ENCODE measurements around the gene COQ10A.

COQ10A gene

DNA sequence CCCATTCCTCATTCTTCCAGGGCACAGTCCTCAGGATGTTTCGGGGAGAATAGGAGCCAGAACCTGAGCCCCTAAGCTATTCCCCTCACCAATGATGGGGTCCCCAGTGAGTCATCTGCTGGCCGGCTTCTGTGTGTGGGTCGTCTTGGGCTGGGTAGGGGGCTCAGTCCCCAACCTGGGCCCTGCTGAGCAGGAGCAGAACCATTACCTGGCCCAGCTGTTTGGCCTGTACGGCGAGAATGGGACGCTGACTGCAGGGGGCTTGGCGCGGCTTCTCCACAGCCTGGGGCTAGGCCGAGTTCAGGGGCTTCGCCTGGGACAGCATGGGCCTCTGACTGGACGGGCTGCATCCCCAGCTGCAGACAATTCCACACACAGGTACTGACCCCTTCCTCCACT, 35.6 kb upstream of the COQ10A start:
- DNase-seq (ENCODE audit: insufficient read length, low spot score), result no peak
- TF ChIP-seq POLR2A (IDR thresholded peaks at IDR 0.05; ENCODE audit: low read depth, low read length), result no peak
- no peak for FAIRE-seq

DNA sequence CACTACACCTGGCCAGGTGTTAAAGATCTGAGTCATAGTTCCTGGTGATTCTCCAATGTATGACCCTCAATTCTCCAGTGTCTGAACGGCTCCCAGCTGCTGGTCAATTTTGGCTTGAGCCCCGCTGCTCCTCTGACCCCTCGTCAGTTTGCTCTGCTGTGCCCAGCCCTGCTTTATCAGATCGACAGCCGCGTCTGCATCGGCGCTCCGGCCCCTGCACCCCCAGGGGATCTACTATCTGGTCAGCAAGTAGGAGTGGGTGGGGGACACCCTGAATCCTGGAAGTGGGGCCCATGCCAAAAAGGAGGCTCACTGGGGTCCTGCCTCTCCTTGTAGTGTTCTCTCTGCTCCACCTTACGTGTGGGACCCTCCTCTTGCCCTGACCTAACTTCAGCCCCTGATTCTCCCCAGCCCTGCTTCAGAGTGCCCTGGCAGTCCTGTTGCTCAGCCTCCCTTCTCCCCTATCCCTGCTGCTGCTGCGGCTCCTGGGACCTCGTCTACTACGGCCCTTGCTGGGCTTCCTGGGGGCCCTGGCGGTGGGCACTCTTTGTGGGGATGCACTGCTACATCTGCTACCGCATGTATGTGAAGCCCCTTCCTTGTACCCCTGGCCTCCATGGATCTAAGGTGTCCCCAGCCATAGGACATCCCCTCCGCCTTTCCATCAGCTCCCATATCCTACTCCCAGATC, 31.9 kb upstream of the COQ10A start:
- FAIRE-seq (no peak), DNase-seq (ENCODE audit: insufficient read length, low spot score) (no peak)
- TF ChIP-seq POLR2A (IDR thresholded peaks at IDR 0.05; ENCODE audit: low read depth, low read length), result no peak

- DNase-seq (ENCODE audit: insufficient read length, low spot score) (no peak), FAIRE-seq (no peak)
- no peak for TF ChIP-seq POLR2A (IDR thresholded peaks at IDR 0.05; ENCODE audit: low read depth, low read length)
Measured at GRCh38 chr12:56236091-56236490, 30.7 kb upstream of the COQ10A start.

GRCh38 chr12:56236985-56237384, 29.8 kb upstream of the COQ10A start:
- TF ChIP-seq POLR2A (IDR thresholded peaks at IDR 0.05; ENCODE audit: low read depth, low read length), result no peak
- DNase-seq (ENCODE audit: insufficient read length, low spot score) (no peak), FAIRE-seq (no peak)

DNA sequence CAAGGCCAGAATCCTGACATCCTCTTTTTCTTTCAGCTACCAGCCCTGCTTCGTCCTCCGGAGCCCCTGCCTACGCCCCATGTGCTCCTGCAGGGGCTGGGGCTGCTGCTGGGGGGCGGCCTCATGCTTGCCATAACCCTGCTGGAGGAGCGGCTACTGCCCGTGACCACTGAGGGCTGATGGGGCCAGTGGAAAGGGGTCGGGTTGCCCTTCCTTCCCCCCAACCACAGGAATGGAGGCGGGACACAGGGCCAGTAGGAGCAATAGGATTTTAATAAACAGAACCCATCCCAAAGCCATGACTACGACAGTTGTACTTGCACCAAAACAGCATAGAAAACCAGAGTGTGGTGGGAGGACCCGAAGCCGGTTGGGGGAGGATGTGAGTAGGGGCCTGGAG, 29.2 kb upstream of the COQ10A start:
- DNase-seq (ENCODE audit: insufficient read length, low spot score) (no peak), FAIRE-seq (no peak)
- TF ChIP-seq POLR2A (IDR thresholded peaks at IDR 0.05; ENCODE audit: low read depth, low read length), result no peak

DNA sequence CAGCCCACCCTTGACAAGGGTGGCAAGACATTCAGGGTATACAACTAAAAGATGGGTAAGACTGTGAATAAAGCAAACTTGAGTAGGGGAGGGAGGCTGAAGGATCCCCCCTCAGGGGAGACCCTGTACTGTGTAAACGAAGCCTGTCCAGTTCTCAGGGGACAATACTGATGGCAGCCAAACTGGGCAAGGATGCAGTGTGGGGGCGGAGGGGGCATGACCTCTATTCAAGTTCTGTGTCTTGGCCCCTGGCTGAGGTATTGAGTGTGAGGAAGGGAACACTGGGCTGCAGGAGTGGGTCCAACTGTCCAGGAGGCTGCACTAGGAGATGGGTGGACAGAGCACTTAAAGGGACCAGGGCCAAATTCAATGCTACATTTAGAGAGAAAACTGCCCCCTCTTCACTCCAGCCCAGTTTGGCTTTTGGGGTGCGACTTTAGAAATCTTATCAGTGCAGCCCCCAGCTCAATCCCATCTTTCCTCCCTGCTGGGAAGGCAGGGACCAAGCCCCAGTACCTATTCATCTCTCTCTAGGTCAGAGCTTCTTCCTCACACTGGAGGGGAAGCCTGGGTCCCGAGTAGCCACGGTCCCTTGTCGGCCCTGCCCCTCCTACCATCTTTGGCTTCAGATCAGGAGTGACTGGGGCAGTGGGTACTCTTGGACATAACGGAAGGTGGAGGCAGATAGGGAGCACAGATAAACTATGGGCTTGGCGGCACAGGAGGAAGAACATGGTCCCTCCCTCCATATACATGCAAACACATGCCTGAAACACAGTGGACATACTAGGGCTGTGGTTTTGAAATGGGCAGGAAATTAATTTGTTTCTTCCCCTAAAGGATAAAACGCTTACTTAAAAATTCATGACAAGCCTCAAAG, 25.1 kb upstream of the COQ10A start:
- no peak for TF ChIP-seq POLR2A (IDR thresholded peaks at IDR 0.05; ENCODE audit: low read depth, low read length)
- FAIRE-seq (no peak), DNase-seq (ENCODE audit: insufficient read length, low spot score) (no peak)

- no peak for FAIRE-seq
- no peak for TF ChIP-seq POLR2A (IDR thresholded peaks at IDR 0.05; ENCODE audit: low read depth, low read length)
- no peak for DNase-seq (ENCODE audit: insufficient read length, low spot score)
Measured at GRCh38 chr12:56242986-56243385, 23.8 kb upstream of the COQ10A start.

DNA sequence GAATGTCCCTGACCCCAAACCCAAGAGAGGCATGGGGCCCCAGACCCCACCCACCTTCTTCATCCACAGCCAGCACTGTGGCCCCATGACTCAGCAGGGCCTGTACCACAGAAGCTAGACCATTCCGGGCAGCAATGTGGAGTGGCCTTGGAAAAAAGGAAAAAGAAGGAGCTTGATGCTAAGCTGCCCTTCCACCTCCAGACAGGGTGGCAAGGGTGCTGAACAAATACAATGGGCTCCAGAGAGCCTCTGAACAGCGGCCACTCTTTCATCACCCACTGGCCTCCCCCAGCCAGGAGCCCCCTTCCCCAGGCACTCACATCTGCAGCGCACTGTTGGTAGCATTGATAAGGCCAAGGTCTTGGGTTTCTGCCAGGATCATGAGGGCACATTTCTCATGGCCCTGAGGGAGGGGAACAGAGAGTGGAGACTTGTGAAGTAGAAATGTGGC, 23.0 kb upstream of the COQ10A start:
- no peak for TF ChIP-seq POLR2A (IDR thresholded peaks at IDR 0.05; ENCODE audit: low read depth, low read length)
- FAIRE-seq (no peak), DNase-seq (ENCODE audit: insufficient read length, low spot score) (no peak)

GRCh38 chr12:56244494-56244893, 22.2 kb upstream of the COQ10A start:
- FAIRE-seq (no peak), DNase-seq (ENCODE audit: insufficient read length, low spot score) (no peak)
- no peak for TF ChIP-seq POLR2A (IDR thresholded peaks at IDR 0.05; ENCODE audit: low read depth, low read length)

DNA sequence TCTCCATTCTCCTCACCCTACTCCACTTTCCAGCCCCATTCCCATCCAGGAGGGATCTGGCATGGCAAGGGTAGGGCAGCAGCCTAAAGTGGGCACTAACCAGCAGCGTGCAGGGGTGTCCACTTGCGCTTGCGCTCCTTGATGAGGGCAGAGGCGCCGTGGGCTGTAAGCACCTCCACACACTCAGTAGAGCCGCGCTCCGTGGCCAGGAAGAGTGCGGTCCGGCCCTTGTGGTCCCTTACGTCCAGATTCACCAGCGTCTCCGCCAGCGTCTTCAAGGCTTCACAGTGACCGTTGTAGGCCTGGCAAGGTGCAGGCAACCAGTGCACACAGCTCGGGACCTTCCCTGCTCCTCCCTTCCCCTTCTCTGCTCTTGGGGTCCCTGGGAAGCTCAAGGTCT, 18.8 kb upstream of the COQ10A start:
- FAIRE-seq (no peak), DNase-seq (ENCODE audit: insufficient read length, low spot score) (no peak)
- no peak for TF ChIP-seq POLR2A (IDR thresholded peaks at IDR 0.05; ENCODE audit: low read depth, low read length)

DNA sequence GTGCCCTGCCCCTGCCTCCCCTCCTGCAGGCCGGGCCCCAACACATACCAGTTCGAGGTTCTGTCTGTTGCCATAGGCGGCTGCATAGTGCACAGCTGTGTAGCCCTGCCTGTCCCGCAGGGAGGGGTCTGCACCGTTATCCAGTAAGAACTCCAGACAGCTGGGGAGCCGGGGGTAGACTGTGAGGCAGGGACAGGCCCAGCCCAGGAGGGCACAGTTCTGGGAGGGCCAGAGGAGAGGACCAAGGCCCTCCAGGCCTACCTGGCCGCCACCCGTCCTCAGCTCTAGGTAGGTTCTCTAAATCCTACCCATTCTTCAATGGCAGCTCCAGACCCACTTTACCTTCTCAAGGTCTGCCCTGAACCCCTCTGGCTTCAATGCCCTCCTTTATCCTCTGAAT, 18.0 kb upstream of the COQ10A start:
- TF ChIP-seq POLR2A (IDR thresholded peaks at IDR 0.05; ENCODE audit: low read depth, low read length), result no peak
- no peak for FAIRE-seq
- DNase-seq (ENCODE audit: insufficient read length, low spot score), result no peak

DNA sequence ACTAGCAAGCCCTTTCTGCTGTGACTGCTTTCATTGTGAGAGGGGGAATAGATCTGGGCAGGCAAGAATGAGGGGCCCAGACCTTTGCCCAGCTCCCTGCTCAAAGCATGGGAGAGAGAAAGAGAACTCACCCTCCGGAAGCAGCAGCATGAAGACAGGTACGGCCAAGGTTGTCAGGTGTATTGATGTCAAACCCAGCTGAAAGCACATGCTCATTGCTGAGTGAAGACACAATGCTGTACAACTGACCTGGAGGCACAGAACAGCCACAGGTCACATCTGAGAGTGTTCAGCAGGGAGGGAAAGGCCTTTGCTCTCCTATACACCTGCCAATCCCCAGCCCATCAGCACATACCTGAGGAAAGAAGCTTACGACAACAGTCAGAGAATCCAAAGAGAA, 14.1 kb upstream of the COQ10A start:
- DNase-seq (ENCODE audit: insufficient read length, low spot score) (no peak), FAIRE-seq (no peak)
- TF ChIP-seq POLR2A (IDR thresholded peaks at IDR 0.05; ENCODE audit: low read depth, low read length), result no peak

DNA sequence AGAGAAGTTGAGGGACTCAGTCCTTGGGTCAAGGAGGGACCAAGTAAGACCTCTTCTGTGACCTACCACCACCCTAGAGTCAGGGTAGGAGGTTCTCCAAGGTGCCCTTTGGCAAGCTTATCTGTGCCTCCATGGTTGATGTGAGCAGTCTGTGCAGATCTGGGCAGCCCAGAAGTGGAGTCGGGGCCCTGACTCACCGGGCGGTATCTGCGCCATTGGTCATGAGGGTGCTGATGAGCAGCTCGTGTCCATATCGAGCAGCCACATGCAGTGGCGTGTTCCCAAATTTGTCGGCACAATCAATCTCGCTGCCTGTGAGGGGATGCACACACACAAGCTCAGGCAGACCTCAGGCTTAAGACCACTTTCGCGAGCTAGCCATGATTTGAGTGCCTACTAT, 13.7 kb upstream of the COQ10A start:
- FAIRE-seq (no peak), DNase-seq (ENCODE audit: insufficient read length, low spot score) (no peak)
- TF ChIP-seq POLR2A (IDR thresholded peaks at IDR 0.05; ENCODE audit: low read depth, low read length), result no peak

DNA sequence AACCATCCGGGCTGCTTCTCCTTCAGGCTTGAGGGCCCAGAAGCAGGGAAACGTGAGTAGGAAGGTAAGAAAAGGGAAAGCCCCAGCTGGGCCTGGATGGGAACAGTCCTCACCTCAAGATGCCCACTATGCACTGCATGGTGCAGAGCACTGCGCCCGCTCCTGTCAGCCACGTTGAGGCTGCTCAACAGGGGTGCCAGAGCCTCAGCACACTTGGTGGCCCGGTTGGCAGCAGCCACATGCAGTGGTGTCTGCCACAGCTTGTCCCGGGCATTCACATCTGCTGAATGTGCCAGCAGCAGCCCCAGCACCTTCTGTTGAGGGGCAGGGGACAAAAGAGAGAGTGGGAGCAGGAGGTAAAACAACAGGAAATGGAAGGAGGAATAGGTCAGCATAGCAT, 11.1 kb upstream of the COQ10A start:
- FAIRE-seq, result no peak
- no peak for DNase-seq (ENCODE audit: insufficient read length, low spot score)
- no peak for TF ChIP-seq POLR2A (IDR thresholded peaks at IDR 0.05; ENCODE audit: low read depth, low read length)

Data from H54 (cell line).